Measurements from ENCODE around the gene EHF.
"Not testable (repeated sequence)": the region's sequence is repeated elsewhere in the genome, so short reads cannot be mapped to it uniquely, and the experiment has no call there.

The EHF gene

DNA sequence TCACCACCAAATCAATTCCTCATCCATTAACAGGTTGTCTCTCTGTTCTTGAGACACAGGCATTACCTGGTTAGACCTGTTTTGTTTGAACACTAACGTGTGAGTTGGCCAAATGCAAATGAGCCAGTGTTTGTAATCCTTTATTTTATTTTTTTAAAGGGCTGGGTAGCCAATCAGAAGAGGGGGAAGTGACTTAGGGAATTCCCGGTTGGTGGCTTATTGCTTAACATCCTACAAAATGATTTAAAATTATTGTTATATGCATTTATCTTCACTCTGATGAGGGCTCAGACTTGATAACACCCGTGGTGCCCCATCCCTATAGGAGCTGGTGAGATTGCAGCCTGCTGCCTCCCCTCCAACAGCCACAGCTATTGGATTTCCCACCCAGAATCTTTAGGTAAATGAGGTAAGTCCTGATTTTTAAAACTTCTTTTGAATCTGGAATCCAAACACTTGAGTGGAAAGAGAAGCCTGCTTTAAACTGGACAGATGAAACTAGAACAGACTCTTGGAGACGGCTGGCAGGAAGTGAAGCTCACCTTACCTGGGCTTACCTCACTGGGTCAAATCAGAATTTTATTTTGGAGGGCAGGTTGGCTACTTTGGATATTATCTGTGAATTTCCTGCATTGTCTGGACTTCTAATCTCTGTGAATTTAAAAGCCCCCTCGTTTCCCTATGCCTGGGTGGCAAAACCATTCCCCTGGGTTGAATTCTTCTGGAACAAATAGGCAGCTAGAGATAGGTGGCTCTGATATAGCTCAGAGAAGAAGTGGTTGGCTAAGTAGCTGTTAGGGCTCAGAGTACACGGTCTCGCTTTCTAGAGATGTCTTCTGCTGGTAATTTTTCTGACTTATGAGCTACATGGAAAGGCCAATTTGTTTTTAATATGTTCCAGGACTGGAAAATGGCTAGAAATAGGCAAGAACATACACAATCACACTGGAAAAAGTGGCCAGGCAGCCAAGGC, at the start of gene EHF:
Gene EHF (plus strand): TSS at position 274 of the 973 bp plus-strand sequence. CDS start 21,538 bp downstream, outside the sequence.
- H3K27me3 Mint-ChIP-seq, result peaks cover 15% of the 10 kb centered on the region
- no peaks in the 10 kb centered on the region for H3K4me1 Mint-ChIP-seq (ENCODE audit: low read depth)
- no peaks in the 10 kb centered on the region for H3K9me3 Mint-ChIP-seq (ENCODE audit: low read depth)
- no peaks in the 10 kb centered on the region for H3K36me3 Mint-ChIP-seq
- no peak within 1 kb of the TSS for H3K4me3 Mint-ChIP-seq
- H3K27ac Mint-ChIP-seq, result no peak within 1 kb of the TSS

DNA sequence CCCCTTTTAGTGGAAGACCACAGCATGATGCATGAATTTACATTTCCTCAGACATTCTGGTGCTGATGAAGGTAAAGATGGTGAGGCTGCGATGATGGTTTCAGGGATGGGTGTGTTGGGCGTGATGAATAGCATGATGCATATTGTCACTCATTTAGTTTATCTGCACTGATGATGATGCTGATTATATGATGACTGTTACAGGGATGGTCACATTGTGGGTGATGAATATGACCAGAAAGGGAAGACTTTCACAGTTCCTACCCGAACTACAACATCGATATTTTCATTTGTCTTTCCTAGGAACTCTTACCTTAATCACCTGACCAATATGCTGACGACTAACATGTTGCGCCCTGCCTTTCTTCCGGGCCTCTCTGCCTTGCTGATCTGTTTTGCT, 47.4 kb upstream of the EHF start:
- H3K36me3 Mint-ChIP-seq, result no peaks in the 10 kb centered on the region
- H3K4me3 Mint-ChIP-seq, result no peak overlapping the region
- H3K27me3 Mint-ChIP-seq, result peaks cover 38% of the 10 kb centered on the region
- no peaks in the 10 kb centered on the region for H3K4me1 Mint-ChIP-seq (ENCODE audit: low read depth)
- no peak overlapping the region for H3K27ac Mint-ChIP-seq
- H3K9me3 Mint-ChIP-seq (ENCODE audit: low read depth), result no peaks in the 10 kb centered on the region

- Mint-ChIP-seq H3K4me3 (no peak overlapping the region), H3K9me3 (ENCODE audit: low read depth) (no peaks in the 10 kb centered on the region), H3K27me3 (peaks cover 40% of the 10 kb centered on the region), H3K27ac (no peak overlapping the region), H3K36me3 (no peaks in the 10 kb centered on the region), H3K4me1 (ENCODE audit: low read depth) (no peaks in the 10 kb centered on the region)
Observed at GRCh38 chr11:34575261-34575660, 45.6 kb upstream of the EHF start.

DNA sequence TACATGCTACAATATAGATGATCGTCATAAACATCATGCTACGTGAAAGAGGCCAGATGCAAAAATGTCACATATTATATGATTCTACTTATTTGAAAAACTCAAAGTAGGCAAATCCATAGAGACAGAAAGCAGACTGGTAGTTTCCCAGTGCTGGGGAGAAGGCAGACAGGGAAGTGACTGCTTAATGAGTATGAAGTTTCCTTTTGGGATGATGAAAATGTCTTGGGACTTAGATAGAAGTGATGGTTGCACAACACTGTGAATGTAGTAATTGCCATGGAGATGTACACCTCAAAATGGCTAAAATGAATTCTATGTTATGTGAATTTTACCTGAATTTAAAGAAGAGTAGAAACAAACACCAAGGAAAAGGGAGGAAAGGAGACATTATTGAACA, 45.2 kb upstream of the EHF start:
- H3K36me3 Mint-ChIP-seq, result no peaks in the 10 kb centered on the region
- H3K27ac Mint-ChIP-seq, result no peak overlapping the region
- no peaks in the 10 kb centered on the region for H3K9me3 Mint-ChIP-seq (ENCODE audit: low read depth)
- H3K27me3 Mint-ChIP-seq, result peaks cover 42% of the 10 kb centered on the region
- H3K4me1 Mint-ChIP-seq (ENCODE audit: low read depth), result no peaks in the 10 kb centered on the region
- H3K4me3 Mint-ChIP-seq, result no peak overlapping the region

GRCh38 chr11:34576331-34576730, 44.6 kb upstream of the EHF start:
- no peak overlapping the region for H3K4me3 Mint-ChIP-seq
- no peaks in the 10 kb centered on the region for H3K36me3 Mint-ChIP-seq
- peaks cover 44% of the 10 kb centered on the region for H3K27me3 Mint-ChIP-seq
- no peak overlapping the region for H3K27ac Mint-ChIP-seq
- no peaks in the 10 kb centered on the region for H3K4me1 Mint-ChIP-seq (ENCODE audit: low read depth)
- H3K9me3 Mint-ChIP-seq (ENCODE audit: low read depth), result no peaks in the 10 kb centered on the region

GRCh38 chr11:34583818-34584217, 37.1 kb upstream of the EHF start:
- no peak overlapping the region for H3K4me3 Mint-ChIP-seq
- H3K36me3 Mint-ChIP-seq, result no peaks in the 10 kb centered on the region
- H3K27ac Mint-ChIP-seq, result no peak overlapping the region
- peaks cover 3% of the 10 kb centered on the region for H3K4me1 Mint-ChIP-seq (ENCODE audit: low read depth)
- H3K27me3 Mint-ChIP-seq, result peaks cover 27% of the 10 kb centered on the region
- H3K9me3 Mint-ChIP-seq (ENCODE audit: low read depth), result no peaks in the 10 kb centered on the region

GRCh38 chr11:34585304-34585734, 35.6 kb upstream of the EHF start:
- H3K9me3 Mint-ChIP-seq (ENCODE audit: low read depth), result no peaks in the 10 kb centered on the region
- H3K4me3 Mint-ChIP-seq, result no peak overlapping the region
- H3K27me3 Mint-ChIP-seq, result peaks cover 24% of the 10 kb centered on the region
- no peak overlapping the region for H3K27ac Mint-ChIP-seq
- H3K4me1 Mint-ChIP-seq (ENCODE audit: low read depth), result peaks cover 3% of the 10 kb centered on the region
- H3K36me3 Mint-ChIP-seq, result no peaks in the 10 kb centered on the region

- Mint-ChIP-seq H3K27me3 (peaks cover 21% of the 10 kb centered on the region), H3K4me1 (ENCODE audit: low read depth) (peaks cover 3% of the 10 kb centered on the region), H3K27ac (no peak overlapping the region), H3K9me3 (ENCODE audit: low read depth) (no peaks in the 10 kb centered on the region), H3K36me3 (no peaks in the 10 kb centered on the region), H3K4me3 (no peak overlapping the region)
Observed at GRCh38 chr11:34585735-34586487, 35.0 kb upstream of the EHF start.

- peaks cover 21% of the 10 kb centered on the region for H3K27me3 Mint-ChIP-seq
- no peak overlapping the region for H3K27ac Mint-ChIP-seq
- no peak overlapping the region for H3K4me3 Mint-ChIP-seq
Observed at GRCh38 chr11:34586488-34587281, 34.2 kb upstream of the EHF start.

GRCh38 chr11:34587282-34587677, 33.6 kb upstream of the EHF start:
- Mint-ChIP-seq H3K4me1 (ENCODE audit: low read depth) (peaks cover 3% of the 10 kb centered on the region), H3K27ac (no peak overlapping the region), H3K27me3 (peaks cover 20% of the 10 kb centered on the region), H3K4me3 (no peak overlapping the region), H3K36me3 (no peaks in the 10 kb centered on the region), H3K9me3 (ENCODE audit: low read depth) (no peaks in the 10 kb centered on the region)

More at GRCh38 chr11:34586488-34587281, 34.2 kb upstream of the EHF start:
- peaks cover 3% of the 10 kb centered on the region for H3K4me1 Mint-ChIP-seq (ENCODE audit: low read depth)
- no peaks in the 10 kb centered on the region for H3K9me3 Mint-ChIP-seq (ENCODE audit: low read depth)
- H3K36me3 Mint-ChIP-seq, result no peaks in the 10 kb centered on the region

GRCh38 chr11:34588023-34588422, 32.9 kb upstream of the EHF start:
- Mint-ChIP-seq H3K4me1 (ENCODE audit: low read depth) (peaks cover 3% of the 10 kb centered on the region), H3K9me3 (ENCODE audit: low read depth) (peaks cover 3% of the 10 kb centered on the region), H3K36me3 (peaks cover 4% of the 10 kb centered on the region), H3K27me3 (peaks cover 27% of the 10 kb centered on the region), H3K27ac (no peak overlapping the region), H3K4me3 (no peak overlapping the region)

DNA sequence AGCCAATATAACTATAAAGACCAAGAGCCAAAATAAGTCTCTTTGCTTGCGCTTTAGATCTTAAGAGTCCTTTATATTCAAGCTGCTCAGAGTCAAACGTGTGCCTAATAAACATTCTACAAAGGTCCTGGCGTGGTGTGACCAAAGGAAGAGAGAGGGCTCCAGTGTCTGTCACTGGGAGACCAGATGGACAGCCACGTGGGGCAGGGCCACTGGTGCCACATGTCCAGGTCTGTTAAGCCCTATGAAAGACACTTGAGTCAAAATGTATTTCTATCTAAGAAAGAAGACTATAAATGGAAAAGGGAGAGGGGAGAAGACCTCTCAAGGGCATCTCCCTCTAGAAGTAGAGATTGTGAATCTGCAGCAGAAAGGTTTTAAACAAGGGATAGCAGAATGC, 32.2 kb upstream of the EHF start:
- Mint-ChIP-seq H3K27ac (no peak overlapping the region), H3K4me1 (ENCODE audit: low read depth) (peaks cover 3% of the 10 kb centered on the region), H3K4me3 (no peak overlapping the region), H3K9me3 (ENCODE audit: low read depth) (peaks cover 10% of the 10 kb centered on the region), H3K27me3 (peaks cover 31% of the 10 kb centered on the region), H3K36me3 (peaks cover 6% of the 10 kb centered on the region)

GRCh38 chr11:34589177-34589576, 31.7 kb upstream of the EHF start:
- H3K4me3 Mint-ChIP-seq; H3K36me3 Mint-ChIP-seq; H3K4me1 Mint-ChIP-seq (ENCODE audit: low read depth); H3K27ac Mint-ChIP-seq: not testable (repeated sequence)
- Mint-ChIP-seq H3K27me3 (peaks cover 35% of the 10 kb centered on the region), H3K9me3 (ENCODE audit: low read depth) (peaks cover 13% of the 10 kb centered on the region)

- no peaks in the 10 kb centered on the region for H3K4me1 Mint-ChIP-seq (ENCODE audit: low read depth)
- peaks cover 9% of the 10 kb centered on the region for H3K36me3 Mint-ChIP-seq
- H3K4me3 Mint-ChIP-seq, result no peak overlapping the region
- peaks cover 33% of the 10 kb centered on the region for H3K27me3 Mint-ChIP-seq
- no peak overlapping the region for H3K27ac Mint-ChIP-seq
- H3K9me3 Mint-ChIP-seq (ENCODE audit: low read depth), result peaks cover 13% of the 10 kb centered on the region
Observed at GRCh38 chr11:34593085-34593484, 27.8 kb upstream of the EHF start.
